Colonic mucosa (tissue), 4 donors: ENCODE data around the gene PRAC2. TPM values are rescaled to one million over a fixed set of nuclear protein-coding genes. Genes with fewer than 3 reads are reported as not detected.

Experiments
- DNase-seq: peaks from one replicate; pipeline ENCODE4 v3.0.0-alpha.2; 2020
- H3K27ac ChIP-seq: fragments of 200-600 bp; one replicate; pipeline ENCODE4 v1.8.0; 2021
- H3K27me3 ChIP-seq: fragments of 200-600 bp; one replicate; pipeline ENCODE4 v1.8.0; 2021
- H3K36me3 ChIP-seq: fragments of 200-600 bp; one replicate; pipeline ENCODE4 v1.8.0; 2021
- H3K4me1 ChIP-seq: fragments of 200-600 bp; one replicate; pipeline ENCODE4 v1.8.0; 2021; ENCODE audit warnings: mild to moderate bottlenecking
- H3K4me3 ChIP-seq: fragments of 200-600 bp; one replicate; pipeline ENCODE4 v1.8.0; 2021
- H3K9ac ChIP-seq, 2 donors: one replicate each; pipeline ENCODE4 v1.7.0; 2013; ENCODE audit warnings: control low read depth in 2 of 2, low read depth in 2 of 2, low read length in 2 of 2
- H3K9me3 ChIP-seq: fragments of 200-600 bp; one replicate; pipeline ENCODE4 v1.8.0; 2021
- CTCF ChIP-seq: fragments of 200-600 bp; IDR thresholded peaks from one replicate; pipeline ENCODE4 v1.8.0; 2022; ENCODE audit warnings: antibody characterized with exemption, mild to moderate bottlenecking
- intact Hi-C: fragments of 100-400 bp; cut with DNase I; formaldehyde crosslinking; loops from one replicate; pipeline ENCODE4 v1.14.1; 2022
- total RNA-seq, 2 donors: library from RNA; stranded (reverse); fragmentation: NEBNext Ultra II Directional in 1 of 2; extraction: Animal tissue kit (Norgen Biotek cat#: 25700) in 1 of 2; gene quantifications; one replicate each; pipeline ENCODE4 v1.2.1, GENCODE V29; 2021
- donor health status: healthy.
- donor health status: DM: no; HTN: no; CAD: no.
- donor health status: DM: no; HTN: no; CAD: no.

PRAC2 gene
- total RNA-seq, 2 donors from 2014 or later: 12.9 to 19.4 TPM

GRCh38 chr17:48751733-48752398, 28.9 kb downstream of the PRAC2 start:
- no peak for TF ChIP-seq CTCF
- Histone ChIP-seq H3K27me3 (peaks cover 67% of the 10 kb centered on the region), H3K9me3 (no peaks in the 10 kb centered on the region), H3K27ac (no peak overlapping the region), H3K4me3 (no peak overlapping the region), H3K9ac (no peak overlapping the region), H3K4me1 (no peaks in the 10 kb centered on the region), H3K36me3 (no peaks in the 10 kb centered on the region)
- DNase-seq: no peak
- intact Hi-C loops: no loop called here

GRCh38 chr17:48752399-48753288, 29.7 kb downstream of the PRAC2 start:
- no peaks in the 10 kb centered on the region for H3K4me1 ChIP-seq
- no peak overlapping the region for H3K27ac ChIP-seq
- peaks cover 59% of the 10 kb centered on the region for H3K27me3 ChIP-seq
- no peak overlapping the region for H3K9ac ChIP-seq
- intact Hi-C loops: no loop called here
- H3K36me3 ChIP-seq: no peaks in the 10 kb centered on the region
- no peak for DNase-seq
- TF ChIP-seq CTCF: no peak
- H3K9me3 ChIP-seq: no peaks in the 10 kb centered on the region
- H3K4me3 ChIP-seq: no peak overlapping the region

GRCh38 chr17:48753794-48754499, 31.0 kb downstream of the PRAC2 start:
- H3K36me3 ChIP-seq: no peaks in the 10 kb centered on the region
- intact Hi-C loops: no loop called here
- DNase-seq: no peak
- no peak overlapping the region for H3K4me3 ChIP-seq
- H3K27me3 ChIP-seq: peaks cover 49% of the 10 kb centered on the region
- H3K9me3 ChIP-seq: no peaks in the 10 kb centered on the region
- no peak overlapping the region for H3K9ac ChIP-seq
- no peaks in the 10 kb centered on the region for H3K4me1 ChIP-seq
- TF ChIP-seq CTCF: no peak
- no peak overlapping the region for H3K27ac ChIP-seq

DNA sequence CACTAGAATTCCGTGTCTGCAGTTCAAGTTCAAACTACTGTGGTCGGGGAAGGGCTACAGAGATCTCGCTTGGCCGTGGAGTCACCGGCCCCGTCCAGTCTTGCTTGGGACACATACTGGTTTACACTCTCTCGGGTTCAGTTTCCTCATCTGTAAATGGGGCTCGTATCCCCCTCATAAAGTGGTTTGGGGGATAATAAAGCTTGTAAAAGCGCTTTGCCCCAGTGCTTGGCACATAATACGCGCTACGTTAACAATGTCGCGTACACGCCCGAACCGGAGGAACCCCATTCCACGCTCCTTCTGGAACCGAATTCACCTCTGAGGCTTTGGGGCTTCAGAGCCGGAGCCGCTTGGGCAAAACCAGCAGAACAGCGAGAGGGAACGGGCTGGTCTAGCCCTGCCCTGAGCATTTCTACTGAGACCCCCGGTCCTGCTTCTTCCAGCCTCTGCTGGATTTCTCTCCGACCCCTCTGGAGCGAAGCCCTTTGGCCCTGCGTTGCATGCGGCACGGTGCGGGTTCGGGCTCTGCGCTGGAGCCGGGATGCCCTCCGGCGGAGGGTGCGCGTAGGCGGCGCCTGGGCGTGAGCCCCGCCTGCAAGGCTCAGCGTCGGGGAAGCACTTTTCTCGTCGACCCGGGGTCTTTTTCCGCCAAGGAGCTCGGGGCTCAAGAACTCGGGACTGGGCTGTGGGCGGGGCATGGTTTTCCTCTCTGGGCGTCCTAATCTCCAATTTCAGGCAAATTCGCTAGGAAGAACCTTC, 31.7 kb downstream of the PRAC2 start:
- Histone ChIP-seq H3K27ac (no peak overlapping the region), H3K4me1 (no peaks in the 10 kb centered on the region), H3K4me3 (no peak overlapping the region), H3K9ac (no peak overlapping the region), H3K27me3 (peaks cover 45% of the 10 kb centered on the region), H3K36me3 (no peaks in the 10 kb centered on the region), H3K9me3 (no peaks in the 10 kb centered on the region)
- intact Hi-C loops: no loop called here
- no peak for DNase-seq
- TF ChIP-seq CTCF: no peak

DNA sequence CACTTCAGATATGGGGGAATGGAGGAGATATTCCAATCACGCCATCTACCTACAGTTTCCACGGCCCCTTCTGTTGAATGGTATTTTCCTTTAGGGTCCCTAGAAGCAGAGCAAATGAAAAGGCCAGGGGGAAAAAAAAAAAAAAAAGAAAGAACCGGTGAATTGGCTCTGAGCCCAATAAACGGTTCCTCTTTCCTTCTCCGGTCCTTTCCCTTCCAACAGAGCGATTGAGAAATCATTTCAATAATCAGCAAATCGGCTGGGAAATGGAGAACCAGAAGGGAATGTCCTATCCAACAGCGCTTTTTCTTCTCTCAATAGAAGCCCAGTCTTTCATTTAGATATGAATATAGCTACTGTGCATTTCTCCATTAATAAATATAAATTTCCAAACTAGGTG, 32.4 kb downstream of the PRAC2 start:
- H3K27me3 ChIP-seq: peaks cover 38% of the 10 kb centered on the region
- no peak for TF ChIP-seq CTCF
- intact Hi-C loops: no loop called here
- no peak overlapping the region for H3K27ac ChIP-seq
- no peak for DNase-seq
- no peak overlapping the region for H3K9ac ChIP-seq
- no peak overlapping the region for H3K4me3 ChIP-seq
- H3K36me3 ChIP-seq: no peaks in the 10 kb centered on the region
- H3K9me3 ChIP-seq: no peaks in the 10 kb centered on the region
- no peaks in the 10 kb centered on the region for H3K4me1 ChIP-seq
